ENCODE data around the gene IPO13. TPM values are rescaled to one million over a fixed set of nuclear protein-coding genes. Genes with fewer than 3 reads are reported as not detected.

IPO13 gene
- total and polyA plus RNA-seq, 10 of the 15 experiments (the other 5 are each of a cell fraction or from before 2014, with no cell fraction given) = 7.1 to 26.6 (median 15.9) TPM

DNA sequence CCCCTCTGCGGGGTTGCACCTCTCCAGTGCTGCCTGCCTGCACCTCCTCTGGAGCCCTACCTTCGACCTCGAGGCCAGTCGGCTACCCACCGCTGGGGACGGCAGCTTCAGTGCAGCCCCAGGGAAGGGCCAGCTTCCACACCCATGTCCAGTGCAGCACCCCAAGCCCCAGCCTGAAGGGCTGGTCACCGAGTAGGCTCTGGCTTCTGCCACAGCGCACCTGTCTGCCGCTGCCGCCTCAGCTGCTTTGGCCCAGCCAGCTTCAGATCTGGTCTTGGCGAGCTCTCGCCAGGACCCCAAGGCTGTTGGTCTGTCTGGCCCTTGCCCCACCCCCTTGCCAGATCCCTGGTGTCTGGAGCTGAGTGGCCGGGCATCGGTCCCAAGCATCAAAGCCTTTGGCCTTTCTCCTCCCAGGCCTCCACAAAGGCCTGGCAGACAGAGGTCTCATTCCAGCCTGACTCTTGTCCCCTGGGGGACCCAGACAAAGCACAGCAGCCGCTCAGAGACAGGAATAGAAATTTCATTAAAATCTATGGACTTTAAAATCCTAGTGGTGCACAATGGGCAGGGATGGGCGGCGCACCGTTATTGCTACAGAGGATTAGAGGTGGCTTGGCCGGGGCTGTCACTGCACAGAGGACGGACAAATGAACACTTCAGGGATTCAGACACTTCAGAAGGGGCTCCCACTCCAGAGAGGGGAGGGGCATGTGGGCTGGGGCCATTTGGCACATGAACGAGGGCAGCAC lies 49.4 kb downstream of the IPO13 start:
- ATAC-seq = no peak
- no peak for TF ChIP-seq KLF5 (IDR thresholded peaks at IDR 0.05; ENCODE audit: partially characterized antibody)
- FAIRE-seq = no peak
- Histone ChIP-seq H3K4me2 (ENCODE audit: control insufficient read depth, insufficient read depth) (no peak overlapping the region), H3K27ac (ENCODE audit: control insufficient read depth, insufficient read depth) (no peak overlapping the region), H2AFZ (ENCODE audit: control insufficient read depth, low read depth, low read length) (no peak overlapping the region), H3K4me1 (ENCODE audit: control insufficient read depth, insufficient read depth, low read length) (peaks cover 12% of the 10 kb centered on the region), H3K36me3 (ENCODE audit: control insufficient read depth in 2 of 2, insufficient read depth in 2 of 2, low read length in 1 of 2) (no peaks in the 10 kb centered on the region), H4K20me1 (ENCODE audit: control insufficient read depth, insufficient read depth) (no peaks in the 10 kb centered on the region), H3K4me3 (no peak overlapping the region), H3K9ac (ENCODE audit: control insufficient read depth, insufficient read depth, low read length) (no peak overlapping the region), H3K27me3 (replicated peaks in 1 of 2; ENCODE audit: control insufficient read depth in 2 of 2, insufficient read depth in 2 of 2, low read length in 1 of 2) (no peaks in the 10 kb centered on the region), H3K79me2 (ENCODE audit: control insufficient read depth, insufficient read depth, low read length) (no peaks in the 10 kb centered on the region), H3K9me3 (replicated peaks; ENCODE audit: control insufficient read depth, insufficient read depth, low read length) (no peaks in the 10 kb centered on the region)
- RAD21 ChIA-PET (ENCODE audit: unreplicated experiment) = no interaction called here
- in situ Hi-C loops (cut with MboI) (no loop called here), intact Hi-C loops (cut with micrococcal nuclease; ENCODE audit: unreplicated experiment) (no loop called here)
- SMC1A ChIA-PET (ENCODE audit: uncharacterized antibody, unreplicated experiment) = no interaction called here
- no TSS peak for BruUV-seq (replicated peaks)
- CTCF ChIA-PET = interaction anchor here (1.2 to 4.6 kb wide), 2 partner anchors 40 to 52 kb away, joined by 5 to 25 read pairs; no protein-coding TSS in a partner anchor
- POLR2A ChIA-PET = no interaction called here
- 78% methylated on average over 21 of the region's 21 CpGs for WGBS (ENCODE audit: insufficient coverage, insufficient replicate concordance, low lambda C conversion rate, missing lambda C conversion rate)
- no peak for DNase-seq (ENCODE audit: low read depth, low spot score)

DNA sequence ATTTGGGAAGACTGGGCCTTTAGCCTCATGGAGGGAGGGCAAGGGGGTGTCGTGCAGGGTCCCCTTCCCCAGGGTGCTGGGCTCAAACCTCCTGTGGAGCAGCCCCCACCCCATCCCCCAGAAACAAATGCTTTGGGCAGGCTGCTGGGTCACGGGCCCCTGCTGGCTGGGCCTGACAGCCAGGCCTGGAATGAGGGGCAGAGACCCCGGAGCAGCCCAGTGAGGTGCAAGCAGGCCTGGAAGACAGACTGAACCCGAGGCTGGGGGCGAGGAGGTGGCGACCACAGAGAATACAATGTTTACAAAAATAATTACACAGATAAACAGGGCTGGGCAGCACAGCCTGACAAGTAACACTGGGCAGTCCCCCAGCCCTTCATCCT lies 50.0 kb downstream of the IPO13 start:
- ChIA-PET CTCF (no interaction called here), SMC1A (ENCODE audit: uncharacterized antibody, unreplicated experiment) (no interaction called here), POLR2A (no interaction called here), RAD21 (ENCODE audit: unreplicated experiment) (no interaction called here)
- H3K4me2 ChIP-seq (ENCODE audit: control insufficient read depth, insufficient read depth) = no peak overlapping the region
- 53% methylated on average over 6 of the region's 6 CpGs for WGBS (ENCODE audit: insufficient coverage, insufficient replicate concordance, low lambda C conversion rate, missing lambda C conversion rate)
- no peaks in the 10 kb centered on the region for H3K36me3 ChIP-seq (ENCODE audit: control insufficient read depth in 2 of 2, insufficient read depth in 2 of 2, low read length in 1 of 2)
- H3K27me3 ChIP-seq (replicated peaks in 1 of 2; ENCODE audit: control insufficient read depth in 2 of 2, insufficient read depth in 2 of 2, low read length in 1 of 2) = no peaks in the 10 kb centered on the region
- no peaks in the 10 kb centered on the region for H3K79me2 ChIP-seq (ENCODE audit: control insufficient read depth, insufficient read depth, low read length)
- H3K9ac ChIP-seq (ENCODE audit: control insufficient read depth, insufficient read depth, low read length) = no peak overlapping the region
- no peak for DNase-seq (ENCODE audit: low read depth, low spot score)
- H2AFZ ChIP-seq (ENCODE audit: control insufficient read depth, low read depth, low read length) = no peak overlapping the region
- BruUV-seq (replicated peaks) = no TSS peak
- no peak for ATAC-seq
- H3K27ac ChIP-seq (ENCODE audit: control insufficient read depth, insufficient read depth) = no peak overlapping the region
- peaks cover 12% of the 10 kb centered on the region for H3K4me1 ChIP-seq (ENCODE audit: control insufficient read depth, insufficient read depth, low read length)
- no peak for FAIRE-seq
- H3K4me3 ChIP-seq = no peak overlapping the region
- H3K9me3 ChIP-seq (replicated peaks; ENCODE audit: control insufficient read depth, insufficient read depth, low read length) = no peaks in the 10 kb centered on the region
- H4K20me1 ChIP-seq (ENCODE audit: control insufficient read depth, insufficient read depth) = no peaks in the 10 kb centered on the region
- intact Hi-C loops (cut with micrococcal nuclease; ENCODE audit: unreplicated experiment) (no loop called here), in situ Hi-C loops (cut with MboI) (no loop called here)
- TF ChIP-seq NFYB (IDR thresholded peaks at IDR 0.05; ENCODE audit: insufficient read depth, low read depth, low read length) (no peak), RBBP5 (conservative IDR thresholded peaks at IDR 0.05) (no peak), GATAD2B (conservative IDR thresholded peaks at IDR 0.05; ENCODE audit: low read depth) (no peak), ZSCAN29 (IDR thresholded peaks at IDR 0.05) (no peak), SMAD5 (IDR thresholded peaks at IDR 0.05; ENCODE audit: low read depth) (no peak), CREB1 (IDR thresholded peaks at IDR 0.05; ENCODE audit: low read depth) (no peak)
- TF ChIP-seq, protein P1, sequence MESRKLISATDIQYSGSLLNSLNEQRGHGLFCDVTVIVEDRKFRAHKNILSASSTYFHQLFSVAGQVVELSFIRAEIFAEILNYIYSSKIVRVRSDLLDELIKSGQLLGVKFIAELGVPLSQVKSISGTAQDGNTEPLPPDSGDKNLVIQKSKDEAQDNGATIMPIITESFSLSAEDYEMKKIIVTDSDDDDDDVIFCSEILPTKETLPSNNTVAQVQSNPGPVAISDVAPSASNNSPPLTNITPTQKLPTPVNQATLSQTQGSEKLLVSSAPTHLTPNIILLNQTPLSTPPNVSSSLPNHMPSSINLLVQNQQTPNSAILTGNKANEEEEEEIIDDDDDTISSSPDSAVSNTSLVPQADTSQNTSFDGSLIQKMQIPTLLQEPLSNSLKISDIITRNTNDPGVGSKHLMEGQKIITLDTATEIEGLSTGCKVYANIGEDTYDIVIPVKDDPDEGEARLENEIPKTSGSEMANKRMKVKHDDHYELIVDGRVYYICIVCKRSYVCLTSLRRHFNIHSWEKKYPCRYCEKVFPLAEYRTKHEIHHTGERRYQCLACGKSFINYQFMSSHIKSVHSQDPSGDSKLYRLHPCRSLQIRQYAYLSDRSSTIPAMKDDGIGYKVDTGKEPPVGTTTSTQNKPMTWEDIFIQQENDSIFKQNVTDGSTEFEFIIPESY (IDR thresholded peaks at IDR 0.05) = no peak
- TF ChIP-seq, protein P2, sequence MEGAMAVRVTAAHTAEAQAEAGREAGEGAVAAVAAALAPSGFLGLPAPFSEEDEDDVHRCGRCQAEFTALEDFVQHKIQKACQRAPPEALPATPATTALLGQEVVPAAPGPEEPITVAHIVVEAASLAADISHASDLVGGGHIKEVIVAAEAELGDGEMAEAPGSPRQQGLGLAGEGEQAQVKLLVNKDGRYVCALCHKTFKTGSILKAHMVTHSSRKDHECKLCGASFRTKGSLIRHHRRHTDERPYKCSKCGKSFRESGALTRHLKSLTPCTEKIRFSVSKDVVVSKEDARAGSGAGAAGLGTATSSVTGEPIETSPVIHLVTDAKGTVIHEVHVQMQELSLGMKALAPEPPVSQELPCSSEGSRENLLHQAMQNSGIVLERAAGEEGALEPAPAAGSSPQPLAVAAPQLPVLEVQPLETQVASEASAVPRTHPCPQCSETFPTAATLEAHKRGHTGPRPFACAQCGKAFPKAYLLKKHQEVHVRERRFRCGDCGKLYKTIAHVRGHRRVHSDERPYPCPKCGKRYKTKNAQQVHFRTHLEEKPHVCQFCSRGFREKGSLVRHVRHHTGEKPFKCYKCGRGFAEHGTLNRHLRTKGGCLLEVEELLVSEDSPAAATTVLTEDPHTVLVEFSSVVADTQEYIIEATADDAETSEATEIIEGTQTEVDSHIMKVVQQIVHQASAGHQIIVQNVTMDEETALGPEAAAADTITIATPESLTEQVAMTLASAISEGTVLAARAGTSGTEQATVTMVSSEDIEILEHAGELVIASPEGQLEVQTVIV (IDR thresholded peaks at IDR 0.05; ENCODE audit: borderline replicate concordance, partially characterized antibody) = no peak
- TF ChIP-seq, protein P3, sequence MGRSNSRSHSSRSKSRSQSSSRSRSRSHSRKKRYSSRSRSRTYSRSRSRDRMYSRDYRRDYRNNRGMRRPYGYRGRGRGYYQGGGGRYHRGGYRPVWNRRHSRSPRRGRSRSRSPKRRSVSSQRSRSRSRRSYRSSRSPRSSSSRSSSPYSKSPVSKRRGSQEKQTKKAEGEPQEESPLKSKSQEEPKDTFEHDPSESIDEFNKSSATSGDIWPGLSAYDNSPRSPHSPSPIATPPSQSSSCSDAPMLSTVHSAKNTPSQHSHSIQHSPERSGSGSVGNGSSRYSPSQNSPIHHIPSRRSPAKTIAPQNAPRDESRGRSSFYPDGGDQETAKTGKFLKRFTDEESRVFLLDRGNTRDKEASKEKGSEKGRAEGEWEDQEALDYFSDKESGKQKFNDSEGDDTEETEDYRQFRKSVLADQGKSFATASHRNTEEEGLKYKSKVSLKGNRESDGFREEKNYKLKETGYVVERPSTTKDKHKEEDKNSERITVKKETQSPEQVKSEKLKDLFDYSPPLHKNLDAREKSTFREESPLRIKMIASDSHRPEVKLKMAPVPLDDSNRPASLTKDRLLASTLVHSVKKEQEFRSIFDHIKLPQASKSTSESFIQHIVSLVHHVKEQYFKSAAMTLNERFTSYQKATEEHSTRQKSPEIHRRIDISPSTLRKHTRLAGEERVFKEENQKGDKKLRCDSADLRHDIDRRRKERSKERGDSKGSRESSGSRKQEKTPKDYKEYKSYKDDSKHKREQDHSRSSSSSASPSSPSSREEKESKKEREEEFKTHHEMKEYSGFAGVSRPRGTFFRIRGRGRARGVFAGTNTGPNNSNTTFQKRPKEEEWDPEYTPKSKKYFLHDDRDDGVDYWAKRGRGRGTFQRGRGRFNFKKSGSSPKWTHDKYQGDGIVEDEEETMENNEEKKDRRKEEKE (IDR thresholded peaks at IDR 0.05) = no peak

Measured in GM12878 (cell line).